Activated T-helper 2 cell treated with anti-CD3 and anti-CD28 coated beads, Interferon-gamma antibody, Interleukin-2, Interleukin-4, amounts not matched to agents 10 μg/mL and 5 μg/mL and 100 μg/mL, durations not matched to agents 14 hours and 24 hours and 36 hours (primary cell): Measurements from ENCODE around the gene COLGALT1. TPM values are rescaled to one million over a fixed set of nuclear protein-coding genes. Genes with fewer than 3 reads are reported as not detected.
A peak's percentile ranks its signal among the peaks of the same experiment; 100 is the strongest.

Experiments
- DNase-seq: peaks from one replicate; pipeline ENCODE4 v3.0.0; 2021; ENCODE audit warnings: low spot score
- H3K27ac Mint-ChIP-seq: one replicate; pipeline ENCODE4 v1.8.0; 2021; ENCODE audit warnings: mixed read lengths
- H3K27me3 Mint-ChIP-seq: one replicate; pipeline ENCODE4 v1.8.0; 2021; ENCODE audit warnings: low read depth, mixed read lengths
- H3K36me3 Mint-ChIP-seq: one replicate; pipeline ENCODE4 v1.8.0; 2021; ENCODE audit warnings: low read depth, mixed read lengths
- H3K4me1 Mint-ChIP-seq: one replicate; pipeline ENCODE4 v1.8.0; 2021; ENCODE audit warnings: low read depth, mixed read lengths
- H3K4me3 Mint-ChIP-seq: one replicate; pipeline ENCODE4 v1.8.0; 2021; ENCODE audit warnings: low read depth, mild to moderate bottlenecking, moderate library complexity, mixed read lengths
- H3K9me3 Mint-ChIP-seq: one replicate; pipeline ENCODE4 v1.8.0; 2021; ENCODE audit warnings: mixed read lengths
- intact Hi-C: fragments of 100-400 bp; cut with micrococcal nuclease; formaldehyde crosslinking; loops from one replicate; pipeline ENCODE4 v1.15.1; 2023
- total RNA-seq: library from RNA; stranded (reverse); gene quantifications from 2 replicates; pipeline ENCODE4 v1.2.3, GENCODE V29; 2022

The COLGALT1 gene
- total RNA-seq, 1 donor from 2014 or later: 77.0 TPM

DNA sequence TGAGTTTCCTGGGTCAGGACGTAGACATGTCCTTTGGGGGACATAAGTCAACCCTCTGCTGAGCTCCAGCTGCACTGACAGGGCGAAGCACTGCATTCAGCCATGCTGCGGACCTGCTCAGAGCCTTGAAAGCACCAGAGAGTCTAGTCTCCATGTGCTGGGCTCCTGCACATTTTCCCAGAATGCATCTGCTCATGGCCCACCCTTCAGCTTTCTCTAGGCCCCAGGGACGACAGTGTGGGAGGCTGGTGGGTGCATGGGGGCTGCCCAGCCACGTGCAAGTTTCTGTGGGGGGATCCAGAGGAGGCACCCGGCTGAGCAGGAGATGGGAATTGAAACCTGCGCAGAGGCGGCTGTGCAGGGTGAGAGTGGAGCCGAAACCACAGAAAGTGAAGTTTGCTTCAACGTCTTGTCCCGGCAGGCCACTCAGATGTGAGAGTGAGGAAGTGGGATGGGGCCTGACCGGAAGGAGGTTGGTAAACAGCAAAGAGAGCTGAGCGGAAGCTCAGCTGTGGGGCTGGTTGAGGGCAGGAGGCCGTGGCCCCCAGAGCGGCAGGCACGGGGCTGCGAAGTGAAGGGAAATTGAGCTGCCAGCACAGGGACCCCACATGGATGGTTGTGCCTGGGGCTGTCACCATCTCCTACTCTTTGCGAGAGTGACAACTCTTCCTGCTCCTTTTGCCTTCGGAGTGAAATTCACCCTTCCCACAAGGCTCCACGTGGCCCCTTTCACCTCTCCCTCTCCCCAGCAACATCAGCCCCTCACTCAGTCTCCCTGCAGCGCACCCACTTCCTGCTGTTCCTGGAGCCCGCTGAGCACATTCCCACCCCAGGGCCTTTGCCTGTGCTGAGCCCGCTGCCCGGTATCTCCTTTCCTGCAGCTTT lies 32.2 kb upstream of the COLGALT1 start:
- intact Hi-C loops: no loop called here
- peak; percentile 64 for DNase-seq
- H3K36me3 Mint-ChIP-seq: peaks cover 21% of the 10 kb centered on the region
- no peaks in the 10 kb centered on the region for H3K27me3 Mint-ChIP-seq
- H3K4me3 Mint-ChIP-seq: peak overlapping the region; percentile 40
- peak overlapping the region; percentile 90 for H3K27ac Mint-ChIP-seq
- H3K9me3 Mint-ChIP-seq: no peaks in the 10 kb centered on the region
- H3K4me1 Mint-ChIP-seq: peaks cover 17% of the 10 kb centered on the region

DNA sequence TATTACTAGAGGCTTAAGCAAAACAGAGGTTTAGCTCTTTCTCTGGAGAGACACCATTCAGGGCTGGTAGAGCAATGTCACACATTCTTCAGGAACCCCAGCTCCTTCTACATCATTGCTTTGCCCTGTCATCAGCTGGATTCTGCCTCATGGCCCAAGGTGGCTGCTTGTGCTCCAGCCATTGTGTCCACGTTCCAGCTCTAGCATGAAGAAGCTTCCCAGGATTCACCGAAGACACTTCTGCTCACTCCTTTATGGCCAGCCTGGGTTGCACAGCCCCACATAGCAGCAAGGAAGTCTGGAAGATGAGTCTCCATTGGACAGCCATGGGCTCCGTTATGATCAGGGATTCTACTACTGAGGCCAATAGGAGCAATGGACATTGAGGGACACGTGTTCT lies 30.8 kb upstream of the COLGALT1 start:
- Mint-ChIP-seq H3K36me3 (peaks cover 16% of the 10 kb centered on the region), H3K4me3 (no peak overlapping the region), H3K4me1 (peaks cover 17% of the 10 kb centered on the region), H3K27me3 (no peaks in the 10 kb centered on the region), H3K9me3 (peaks cover 8% of the 10 kb centered on the region), H3K27ac (peak overlapping the region; percentile 38)
- DNase-seq: no peak
- intact Hi-C loops: no loop called here

DNA sequence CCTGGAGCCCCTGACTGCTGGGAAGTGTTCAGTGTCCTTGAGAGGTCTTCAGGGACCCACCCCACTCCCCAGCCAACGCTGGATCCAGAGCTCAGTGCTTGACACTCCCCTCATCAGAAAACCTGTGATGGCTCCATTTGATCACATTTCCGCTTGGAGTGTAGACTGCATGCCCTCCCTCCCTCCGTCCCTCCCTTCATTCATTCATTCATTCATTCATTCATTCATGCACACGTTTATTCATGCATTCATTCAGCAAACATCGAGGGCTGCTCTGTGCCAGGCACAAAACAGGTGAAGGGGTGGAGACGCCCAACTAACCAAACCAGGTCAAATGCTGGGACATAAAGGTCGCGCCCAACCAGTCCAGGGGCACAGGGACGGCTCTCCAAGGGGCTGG lies 30.3 kb upstream of the COLGALT1 start:
- intact Hi-C loops: no loop called here
- H3K27me3 Mint-ChIP-seq: no peaks in the 10 kb centered on the region
- peak overlapping the region; percentile 38 for H3K27ac Mint-ChIP-seq
- H3K9me3 Mint-ChIP-seq: peaks cover 8% of the 10 kb centered on the region
- no peak for DNase-seq
- peaks cover 17% of the 10 kb centered on the region for H3K4me1 Mint-ChIP-seq
- peaks cover 16% of the 10 kb centered on the region for H3K36me3 Mint-ChIP-seq
- no peak overlapping the region for H3K4me3 Mint-ChIP-seq

DNA sequence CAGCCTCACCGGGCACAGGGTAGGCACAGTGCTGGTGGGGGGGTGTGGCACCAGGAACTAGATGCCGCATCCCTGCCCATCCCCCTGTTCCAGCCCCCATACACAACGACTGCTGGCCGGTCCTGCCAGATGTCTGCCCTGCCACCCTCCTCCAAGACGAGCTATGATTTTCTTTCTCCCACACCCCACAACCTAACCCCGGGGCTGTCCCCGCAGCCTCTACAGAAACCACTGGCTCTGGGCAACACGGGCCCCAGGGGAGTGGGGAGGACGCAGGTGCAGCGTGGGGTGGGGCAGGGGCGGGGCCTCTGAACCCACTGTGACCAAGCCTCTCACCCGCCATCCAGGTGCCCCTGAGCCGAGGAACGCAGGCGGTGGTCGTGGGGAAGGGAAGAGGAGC lies 28.5 kb upstream of the COLGALT1 start:
- H3K4me1 Mint-ChIP-seq: peaks cover 17% of the 10 kb centered on the region
- no peak for DNase-seq
- no peaks in the 10 kb centered on the region for H3K27me3 Mint-ChIP-seq
- H3K4me3 Mint-ChIP-seq: no peak overlapping the region
- peaks cover 8% of the 10 kb centered on the region for H3K9me3 Mint-ChIP-seq
- H3K36me3 Mint-ChIP-seq: peaks cover 11% of the 10 kb centered on the region
- no peak overlapping the region for H3K27ac Mint-ChIP-seq
- intact Hi-C loops: no loop called here

DNA sequence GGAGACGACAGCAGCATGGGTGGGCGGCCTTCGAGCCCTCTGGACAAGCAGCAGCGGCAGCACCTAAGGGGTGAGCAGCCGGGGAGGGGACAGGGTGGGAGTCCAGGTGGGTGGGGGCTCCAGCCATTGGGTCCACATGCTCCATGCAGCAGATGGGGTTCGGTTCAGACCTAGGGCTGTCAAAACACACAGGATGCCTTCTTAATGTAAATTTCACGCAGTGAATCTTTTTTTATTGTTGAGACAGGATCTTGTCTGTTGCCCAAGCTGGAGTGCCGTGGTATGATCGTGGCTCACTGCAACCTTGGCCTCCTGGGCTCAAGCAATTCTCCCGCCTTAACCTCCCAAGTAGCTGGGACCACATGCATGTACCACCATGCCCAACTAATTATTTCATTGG lies 28.1 kb upstream of the COLGALT1 start:
- H3K4me1 Mint-ChIP-seq: peaks cover 17% of the 10 kb centered on the region
- no peak for DNase-seq
- H3K36me3 Mint-ChIP-seq: peaks cover 10% of the 10 kb centered on the region
- H3K27ac Mint-ChIP-seq: no peak overlapping the region
- intact Hi-C loops: no loop called here
- peaks cover 8% of the 10 kb centered on the region for H3K9me3 Mint-ChIP-seq
- H3K27me3 Mint-ChIP-seq: no peaks in the 10 kb centered on the region
- H3K4me3 Mint-ChIP-seq: no peak overlapping the region

DNA sequence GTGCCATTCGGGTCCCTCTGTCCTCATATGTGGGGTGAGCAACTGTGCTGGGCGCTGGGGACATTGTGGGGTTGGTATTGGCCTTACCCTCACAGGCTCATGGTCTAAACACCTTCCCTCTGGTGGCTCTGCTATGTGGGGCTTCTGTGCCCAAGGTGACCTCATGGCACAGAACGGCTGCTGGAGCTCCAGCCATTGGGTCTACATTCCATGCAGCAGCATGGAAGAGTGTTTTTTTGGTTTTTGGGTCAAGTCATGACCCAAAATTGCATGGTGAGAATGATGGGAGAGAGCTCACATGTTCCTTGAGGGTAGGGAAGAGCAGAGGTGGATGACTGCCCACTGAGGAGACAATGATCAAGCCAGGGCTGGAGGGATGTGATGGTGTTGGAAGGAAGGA lies 26.8 kb upstream of the COLGALT1 start:
- Mint-ChIP-seq H3K4me1 (peaks cover 6% of the 10 kb centered on the region), H3K36me3 (no peaks in the 10 kb centered on the region), H3K4me3 (no peak overlapping the region), H3K27me3 (no peaks in the 10 kb centered on the region), H3K9me3 (peaks cover 8% of the 10 kb centered on the region), H3K27ac (no peak overlapping the region)
- no peak for DNase-seq
- intact Hi-C loops: no loop called here

DNA sequence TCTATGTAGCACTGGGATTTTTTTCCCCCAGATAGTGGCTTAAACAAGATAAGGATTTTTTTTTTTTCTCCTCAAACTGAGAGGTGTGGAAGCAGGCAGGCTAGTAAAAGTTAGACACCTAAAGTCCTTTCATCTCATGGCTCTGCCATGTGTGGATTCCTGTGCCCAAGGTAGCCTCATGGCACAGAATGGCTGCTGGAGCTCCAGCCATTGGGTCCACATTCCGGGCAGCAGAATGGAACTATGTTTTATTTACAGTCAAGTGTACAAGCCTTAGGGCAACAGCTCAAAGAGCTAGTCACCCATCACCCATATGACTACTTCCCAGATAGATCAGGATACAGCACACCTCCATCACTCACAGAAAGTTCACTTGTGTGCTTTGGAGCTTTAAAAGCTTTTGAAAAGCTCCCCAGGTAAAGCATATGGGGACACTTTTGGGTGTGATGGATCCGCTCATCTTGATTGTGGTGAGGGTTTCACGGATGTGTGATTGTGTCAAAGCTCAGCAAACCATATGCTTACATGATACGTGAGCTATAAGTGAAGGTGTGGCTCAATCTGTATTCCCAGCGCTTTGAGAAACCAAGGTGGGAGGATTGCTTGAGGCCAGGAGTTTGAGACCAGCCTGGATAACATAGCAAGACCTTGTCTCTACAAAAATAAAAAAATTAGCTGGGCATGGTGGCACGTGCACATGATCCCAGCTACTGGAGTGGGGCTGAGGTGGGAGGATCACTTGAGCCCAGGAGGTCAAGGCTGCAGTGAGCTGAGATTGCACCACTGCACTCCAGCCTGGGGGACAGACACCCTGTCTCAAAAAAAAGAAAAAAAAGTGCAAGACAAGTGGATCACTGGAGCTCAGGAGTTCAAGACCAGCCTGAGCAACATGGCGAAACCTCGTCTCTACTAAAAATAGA lies 25.9 kb upstream of the COLGALT1 start:
- peaks cover 8% of the 10 kb centered on the region for H3K9me3 Mint-ChIP-seq
- H3K4me1 Mint-ChIP-seq: no peaks in the 10 kb centered on the region
- no peak for DNase-seq
- H3K27ac Mint-ChIP-seq: no peak overlapping the region
- no peaks in the 10 kb centered on the region for H3K27me3 Mint-ChIP-seq
- H3K4me3 Mint-ChIP-seq: no peak overlapping the region
- intact Hi-C loops: no loop called here
- H3K36me3 Mint-ChIP-seq: no peaks in the 10 kb centered on the region

DNA sequence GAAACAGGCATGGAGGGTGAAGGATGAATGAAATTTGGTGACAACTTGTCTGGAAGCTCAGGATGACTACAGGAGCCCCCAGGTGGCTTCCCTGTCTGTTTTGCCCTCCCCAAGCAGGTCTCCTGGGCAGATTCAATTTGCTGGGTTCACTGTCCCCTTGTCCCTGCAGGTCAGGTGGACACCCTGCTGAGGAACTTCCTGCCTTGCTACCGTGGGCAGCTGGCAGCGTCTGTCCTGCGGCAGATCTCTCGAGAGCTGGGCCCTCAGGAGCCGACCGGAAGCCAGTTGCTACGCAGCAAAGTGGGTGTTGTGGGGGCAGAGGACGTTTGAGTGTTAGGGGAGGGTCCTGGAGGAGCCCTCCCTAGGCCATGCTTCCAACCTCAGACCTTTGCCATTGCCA lies 24.9 kb upstream of the COLGALT1 start:
- Mint-ChIP-seq H3K27ac (no peak overlapping the region), H3K9me3 (peaks cover 8% of the 10 kb centered on the region), H3K4me3 (no peak overlapping the region), H3K27me3 (no peaks in the 10 kb centered on the region), H3K36me3 (no peaks in the 10 kb centered on the region), H3K4me1 (no peaks in the 10 kb centered on the region)
- intact Hi-C loops: no loop called here
- no peak for DNase-seq

DNA sequence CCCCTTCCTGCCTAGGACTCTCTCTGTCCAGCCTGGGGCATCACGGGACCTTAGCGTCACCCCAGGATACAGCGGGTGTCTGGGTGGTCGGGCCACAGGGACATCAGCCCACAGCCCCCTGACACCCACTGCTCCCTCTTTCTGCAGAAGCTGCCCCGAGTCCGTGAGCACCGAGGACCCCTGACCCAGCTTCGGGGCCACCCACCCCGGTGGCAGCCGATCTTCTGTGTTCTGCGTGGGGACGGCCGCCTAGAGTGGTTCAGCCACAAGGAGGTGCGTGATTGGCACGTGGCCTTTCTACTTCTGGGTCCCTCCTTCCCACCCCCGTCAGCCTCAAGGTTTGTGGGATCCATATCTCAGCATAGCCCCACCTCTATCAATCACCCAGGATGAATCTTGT lies 23.3 kb upstream of the COLGALT1 start:
- DNase-seq: no peak
- intact Hi-C loops: no loop called here
- Mint-ChIP-seq H3K27me3 (no peaks in the 10 kb centered on the region), H3K36me3 (no peaks in the 10 kb centered on the region), H3K4me3 (no peak overlapping the region), H3K4me1 (no peaks in the 10 kb centered on the region), H3K27ac (no peak overlapping the region), H3K9me3 (peaks cover 8% of the 10 kb centered on the region)

DNA sequence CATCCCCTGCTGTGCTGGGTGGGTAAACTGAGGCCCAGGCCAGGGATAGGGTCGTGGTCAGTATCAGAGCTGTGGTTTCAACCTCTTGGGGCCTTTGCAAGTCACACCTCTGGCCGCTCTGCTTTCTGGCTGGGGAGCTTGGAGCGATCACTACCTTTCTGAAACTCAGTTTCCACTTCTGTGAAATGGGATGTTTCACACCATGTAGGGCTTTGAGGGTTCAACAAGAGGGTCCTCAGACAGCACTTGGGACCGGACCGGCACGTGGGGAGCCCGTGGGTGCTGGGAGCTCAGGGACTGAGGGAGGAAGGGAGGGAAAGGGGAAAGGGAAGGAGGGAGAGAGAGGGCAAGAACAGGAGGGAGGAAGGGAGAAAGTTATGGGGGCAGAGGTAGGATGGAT lies 22.9 kb upstream of the COLGALT1 start:
- H3K27ac Mint-ChIP-seq: no peak overlapping the region
- intact Hi-C loops: no loop called here
- H3K27me3 Mint-ChIP-seq: no peaks in the 10 kb centered on the region
- H3K9me3 Mint-ChIP-seq: peaks cover 8% of the 10 kb centered on the region
- DNase-seq: no peak
- H3K4me3 Mint-ChIP-seq: no peak overlapping the region
- no peaks in the 10 kb centered on the region for H3K36me3 Mint-ChIP-seq
- no peaks in the 10 kb centered on the region for H3K4me1 Mint-ChIP-seq

DNA sequence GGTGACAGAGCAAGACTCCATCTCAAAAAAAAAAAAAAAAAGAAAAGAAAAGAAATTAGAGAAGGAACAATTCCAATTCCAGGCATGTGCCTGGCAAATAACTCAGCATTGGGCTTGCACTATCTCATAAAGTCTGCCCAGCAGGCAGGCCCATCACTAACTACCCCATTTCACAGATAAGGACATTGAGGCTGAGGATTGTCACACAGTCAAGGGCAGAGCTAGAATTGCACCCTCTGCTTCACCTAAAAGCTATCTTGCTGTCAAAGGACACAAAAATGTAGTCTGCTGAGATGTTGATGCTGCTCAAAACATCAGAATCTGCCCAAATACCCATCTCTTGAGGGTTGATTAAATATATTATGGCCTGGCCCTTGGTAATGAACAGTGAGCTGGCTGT lies 20.7 kb upstream of the COLGALT1 start:
- DNase-seq: no peak
- H3K4me1 Mint-ChIP-seq: peaks cover 7% of the 10 kb centered on the region
- intact Hi-C loops: no loop called here
- H3K36me3 Mint-ChIP-seq: no peaks in the 10 kb centered on the region
- H3K9me3 Mint-ChIP-seq: no peaks in the 10 kb centered on the region
- H3K4me3 Mint-ChIP-seq: no peak overlapping the region
- H3K27me3 Mint-ChIP-seq: peaks cover 10% of the 10 kb centered on the region
- no peak overlapping the region for H3K27ac Mint-ChIP-seq

DNA sequence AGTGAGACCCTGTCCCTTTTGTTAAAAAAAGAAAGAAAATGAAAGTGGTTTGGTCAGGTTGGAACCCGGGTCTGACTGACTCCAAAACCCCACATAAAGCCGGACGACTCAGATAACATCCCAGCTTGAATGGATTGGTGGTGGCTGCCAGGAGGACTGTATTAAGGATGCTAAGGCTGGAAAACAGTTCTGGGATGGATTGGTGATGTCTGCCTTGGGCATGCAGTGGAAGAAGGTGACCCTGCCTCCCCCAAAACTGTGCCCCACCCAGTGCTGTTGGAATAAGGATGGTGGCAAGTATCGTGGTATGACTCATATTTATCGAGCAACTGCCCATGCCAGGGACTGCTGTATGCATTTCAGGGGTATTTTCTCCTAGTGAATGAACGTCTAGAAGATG lies 18.5 kb upstream of the COLGALT1 start:
- H3K27me3 Mint-ChIP-seq: peaks cover 10% of the 10 kb centered on the region
- no peak overlapping the region for H3K27ac Mint-ChIP-seq
- no peak for DNase-seq
- no peaks in the 10 kb centered on the region for H3K36me3 Mint-ChIP-seq
- H3K4me3 Mint-ChIP-seq: no peak overlapping the region
- intact Hi-C loops: no loop called here
- H3K9me3 Mint-ChIP-seq: no peaks in the 10 kb centered on the region
- peaks cover 7% of the 10 kb centered on the region for H3K4me1 Mint-ChIP-seq
